HPDE6-E6E7 (cell line): Measurements from ENCODE around the gene FNDC3B.

Source experiments
- DNase-seq: peaks from one replicate; pipeline ENCODE4 v3.0.0; 2011; ENCODE audit warnings: missing footprints; ENCODE audit errors: extremely low spot score

Gene FNDC3B

GRCh38 chr3:172448661-172449465 is 409.5 kb downstream of the FNDC3B start:
- no peak for DNase-seq

DNA sequence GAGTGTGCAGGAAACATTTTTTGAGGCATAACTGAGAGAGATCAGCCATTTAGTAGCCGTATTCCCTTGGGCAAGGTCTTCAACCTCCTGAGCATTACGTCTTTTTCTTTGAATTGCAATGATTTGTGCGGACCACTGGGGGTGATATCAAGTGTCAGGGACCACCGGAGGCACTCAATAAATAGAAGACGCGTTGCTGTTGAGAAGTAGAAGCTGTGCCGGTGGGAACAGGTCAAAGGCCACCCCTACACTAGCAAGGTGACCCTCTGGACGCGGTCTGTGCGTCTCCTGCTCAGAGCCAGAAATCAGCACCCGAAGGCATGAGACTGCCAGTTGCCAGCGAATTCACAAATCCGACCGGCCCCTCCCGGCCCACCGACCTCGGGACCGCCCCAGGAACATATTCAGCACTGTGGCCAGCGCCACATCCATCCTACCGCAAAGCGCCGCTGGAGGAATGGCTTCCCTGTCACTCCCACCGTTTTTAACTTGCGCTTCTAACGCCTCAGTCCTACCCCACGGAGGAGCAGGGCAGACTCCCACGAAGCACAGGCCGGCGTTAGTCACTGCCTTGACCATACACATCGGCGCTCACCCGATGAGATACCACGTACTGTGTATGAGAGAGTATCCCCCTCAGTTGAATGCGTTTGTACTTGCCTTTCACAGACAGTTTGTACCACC is 410.2 kb downstream of the FNDC3B start:
- no peak for DNase-seq
